GM10266 (cell line): ENCODE measurements around the gene MPO.

ENCODE experiments used
- DNase-seq: peaks from one replicate; pipeline ENCODE4 v3.0.0; 2012; ENCODE audit errors: extremely low spot score
- TF ChIP-seq, protein P1 (sequence below): IDR thresholded peaks from 2 replicates; pipeline ENCODE4 v1.5.1; 2012; ENCODE audit warnings: mild to moderate bottlenecking, low read depth; ENCODE audit not compliant: control insufficient read depth, insufficient read depth; ENCODE audit errors: missing control alignments

Gene MPO

DNA sequence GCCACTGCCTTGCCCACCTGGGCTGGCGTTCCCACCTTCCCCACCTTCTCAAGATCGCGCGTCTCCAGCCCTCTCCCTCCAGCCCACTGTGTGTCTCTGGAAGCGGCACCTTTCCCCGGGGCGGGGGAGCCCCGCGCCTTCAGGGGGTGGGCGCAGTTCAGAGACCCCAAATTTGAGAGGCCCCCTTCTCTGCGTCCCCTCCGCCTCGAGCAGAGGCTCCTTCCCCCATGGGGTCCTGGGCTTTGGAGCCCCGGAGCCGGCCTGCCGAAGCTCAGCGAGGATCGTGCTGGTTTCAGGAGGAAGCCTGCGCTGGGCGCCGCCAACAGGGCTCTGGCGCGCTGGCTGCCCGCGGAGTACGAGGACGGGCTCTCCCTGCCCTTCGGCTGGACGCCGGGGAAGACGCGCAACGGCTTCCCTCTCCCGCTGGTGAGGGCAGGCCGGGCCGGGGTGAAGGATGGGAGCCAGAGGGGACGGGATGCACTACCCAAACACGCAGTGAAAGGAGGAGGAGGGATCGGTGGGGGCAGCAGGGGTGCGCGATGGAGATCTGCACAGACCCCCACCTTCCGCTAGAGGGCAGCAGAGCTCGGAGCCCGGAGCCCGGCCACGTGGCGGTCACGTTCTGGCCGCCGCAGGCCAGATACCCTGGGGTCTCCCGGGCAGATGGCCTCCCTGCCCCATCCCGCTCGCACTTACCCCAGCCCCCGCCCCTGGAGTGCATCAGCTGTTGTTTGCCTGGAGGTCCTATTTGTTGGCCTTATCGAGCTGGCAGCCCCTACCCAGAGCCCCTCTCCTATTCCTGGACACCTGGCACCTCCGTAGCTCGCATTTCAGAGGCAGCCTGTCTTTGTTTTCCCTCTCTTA, 31.2 kb downstream of the MPO start:
- TF ChIP-seq, protein P1, sequence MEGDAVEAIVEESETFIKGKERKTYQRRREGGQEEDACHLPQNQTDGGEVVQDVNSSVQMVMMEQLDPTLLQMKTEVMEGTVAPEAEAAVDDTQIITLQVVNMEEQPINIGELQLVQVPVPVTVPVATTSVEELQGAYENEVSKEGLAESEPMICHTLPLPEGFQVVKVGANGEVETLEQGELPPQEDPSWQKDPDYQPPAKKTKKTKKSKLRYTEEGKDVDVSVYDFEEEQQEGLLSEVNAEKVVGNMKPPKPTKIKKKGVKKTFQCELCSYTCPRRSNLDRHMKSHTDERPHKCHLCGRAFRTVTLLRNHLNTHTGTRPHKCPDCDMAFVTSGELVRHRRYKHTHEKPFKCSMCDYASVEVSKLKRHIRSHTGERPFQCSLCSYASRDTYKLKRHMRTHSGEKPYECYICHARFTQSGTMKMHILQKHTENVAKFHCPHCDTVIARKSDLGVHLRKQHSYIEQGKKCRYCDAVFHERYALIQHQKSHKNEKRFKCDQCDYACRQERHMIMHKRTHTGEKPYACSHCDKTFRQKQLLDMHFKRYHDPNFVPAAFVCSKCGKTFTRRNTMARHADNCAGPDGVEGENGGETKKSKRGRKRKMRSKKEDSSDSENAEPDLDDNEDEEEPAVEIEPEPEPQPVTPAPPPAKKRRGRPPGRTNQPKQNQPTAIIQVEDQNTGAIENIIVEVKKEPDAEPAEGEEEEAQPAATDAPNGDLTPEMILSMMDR: peak; percentile 90
- peak; percentile 90 for DNase-seq

DNA sequence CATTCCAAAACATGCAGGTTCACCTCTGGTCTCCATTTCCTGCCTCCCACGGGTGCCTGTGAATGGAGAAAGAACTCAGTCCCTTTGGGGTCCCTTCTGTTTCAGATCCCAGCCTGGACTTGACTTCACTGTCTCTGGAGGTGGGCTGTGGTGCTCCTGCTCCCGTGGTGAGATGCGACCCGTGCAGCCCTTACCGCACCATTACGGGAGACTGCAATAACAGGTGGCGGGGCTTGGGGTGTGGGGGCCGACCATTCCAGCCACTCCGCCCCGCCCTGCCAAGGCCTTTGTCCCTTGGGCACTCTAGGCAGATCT, 31.8 kb downstream of the MPO start:
- DNase-seq: no peak
- TF ChIP-seq, protein P1: no peak

DNA sequence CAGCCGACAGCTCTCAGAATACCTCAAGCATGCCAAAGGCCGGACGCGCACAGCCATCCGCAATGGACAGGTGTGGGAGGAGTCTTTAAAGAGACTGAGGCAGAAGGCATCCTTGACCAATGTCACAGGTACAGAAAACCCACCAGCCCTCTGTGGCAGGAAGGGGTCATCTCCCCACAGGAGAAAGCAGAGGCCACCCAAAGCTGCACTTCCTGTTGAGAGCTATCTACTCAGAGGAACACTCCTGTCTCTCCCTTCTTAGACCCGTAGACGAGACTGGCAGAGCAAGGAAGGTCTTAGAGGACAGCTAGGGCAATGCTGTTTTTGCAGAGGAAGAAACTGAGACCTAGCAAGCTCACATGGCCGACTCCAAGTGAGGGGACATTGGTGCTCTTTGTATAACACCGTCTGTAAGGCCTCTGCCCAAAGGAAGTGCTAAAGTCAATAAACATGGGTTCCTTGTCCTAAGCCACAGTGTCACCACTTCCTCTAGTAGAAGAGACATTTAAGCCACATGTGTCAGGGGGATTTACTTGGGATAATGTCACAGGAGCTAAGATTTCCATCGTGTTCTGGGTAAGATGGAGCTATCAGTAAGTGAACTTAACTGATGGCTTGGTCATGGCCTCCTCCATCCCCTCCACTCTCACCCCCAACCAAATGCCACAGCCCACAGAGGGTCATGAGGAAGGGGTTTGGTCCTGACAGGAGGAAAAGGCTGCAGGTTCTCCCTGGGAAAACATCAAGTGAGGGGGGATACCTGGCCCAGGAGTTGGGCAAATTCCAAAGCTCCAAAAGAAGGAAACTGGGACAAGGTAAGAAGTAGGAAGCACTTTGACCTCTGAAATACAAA, 33.0 kb downstream of the MPO start:
- DNase-seq: no peak
- TF ChIP-seq, protein P1: no peak

DNA sequence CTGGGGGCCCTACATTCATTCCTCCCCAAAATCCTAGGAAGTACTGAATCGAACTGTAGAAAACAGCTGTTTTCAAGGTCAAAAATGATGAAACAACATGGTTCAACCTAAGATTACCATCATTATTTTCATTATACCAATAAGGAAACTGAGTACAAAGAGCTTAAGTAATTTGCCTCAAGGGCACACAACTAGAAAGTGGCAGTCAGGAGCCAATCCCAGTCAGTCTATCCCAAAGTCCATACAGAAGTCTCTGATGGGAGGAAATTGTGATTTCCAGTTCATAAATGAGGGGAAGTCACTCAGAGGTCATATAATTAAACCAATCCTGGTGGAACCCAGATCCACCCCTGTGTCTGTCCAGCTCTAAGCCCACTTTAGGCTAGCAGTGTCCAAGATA, 34.0 kb downstream of the MPO start:
- no peak for DNase-seq
- TF ChIP-seq, protein P1: no peak

DNA sequence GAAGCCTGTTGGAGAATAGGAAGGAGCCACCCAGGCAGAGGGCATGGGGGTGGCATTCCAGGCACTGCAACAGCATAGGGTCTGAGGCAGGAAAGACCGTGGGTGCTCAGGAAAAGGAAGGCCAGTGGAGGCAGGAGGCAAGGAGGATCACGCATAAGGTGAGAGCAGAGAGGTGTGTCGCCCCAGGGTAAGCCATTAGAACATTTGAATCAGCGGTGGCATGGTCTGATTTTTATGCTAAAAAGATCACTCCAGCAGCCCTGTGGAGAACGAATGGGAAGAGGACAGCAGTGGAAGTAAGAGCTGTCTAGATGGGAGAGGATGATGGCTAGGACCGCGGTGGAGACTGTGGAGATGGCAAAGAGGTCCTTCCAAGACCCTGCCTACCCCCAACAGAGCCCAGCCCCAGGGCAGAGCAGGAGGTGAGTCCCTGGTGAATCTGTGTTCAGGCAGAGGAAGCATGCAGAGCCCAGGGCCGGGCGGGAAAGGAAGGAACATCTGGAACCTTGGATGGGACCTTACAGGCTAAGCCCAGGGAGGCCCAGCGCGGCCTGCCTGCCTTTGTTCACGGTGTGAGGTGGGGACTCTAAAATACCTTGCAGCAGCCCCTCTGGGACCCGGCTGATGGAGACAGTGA, 34.5 kb downstream of the MPO start:
- TF ChIP-seq, protein P1: no peak
- DNase-seq: no peak

DNA sequence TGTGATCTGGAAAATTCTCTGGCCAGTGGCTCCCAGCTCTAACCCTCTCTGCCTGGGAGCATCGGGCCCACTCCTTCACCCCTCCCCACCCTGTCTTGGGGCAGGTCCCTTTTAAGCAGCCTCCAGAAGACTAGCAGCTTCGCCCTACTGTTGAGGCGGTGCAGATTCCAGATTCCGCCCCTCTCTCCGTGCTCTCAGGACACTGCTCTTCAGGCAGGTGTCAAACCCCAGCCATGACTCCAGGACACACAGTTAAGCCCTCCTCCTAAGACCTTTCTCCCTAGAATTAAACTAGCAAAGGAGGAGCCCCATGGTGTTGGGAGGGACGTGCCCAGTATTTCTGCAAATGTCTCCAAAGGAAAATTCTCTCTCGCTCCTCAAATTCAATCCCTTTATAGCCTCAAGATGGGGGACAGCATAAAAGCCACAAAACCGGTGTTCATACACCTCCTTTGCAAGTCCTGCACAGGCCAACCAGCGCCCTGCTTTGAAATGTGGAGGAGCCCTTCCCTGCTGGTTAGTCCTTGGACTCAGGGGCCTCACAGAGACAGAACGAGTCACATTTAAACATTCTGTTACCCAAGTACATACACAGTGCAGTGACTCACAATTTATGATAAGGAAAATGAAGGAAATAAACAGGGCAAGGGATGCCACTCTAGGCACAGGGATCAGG, 35.2 kb downstream of the MPO start:
- DNase-seq: no peak
- TF ChIP-seq, protein P1: no peak

DNA sequence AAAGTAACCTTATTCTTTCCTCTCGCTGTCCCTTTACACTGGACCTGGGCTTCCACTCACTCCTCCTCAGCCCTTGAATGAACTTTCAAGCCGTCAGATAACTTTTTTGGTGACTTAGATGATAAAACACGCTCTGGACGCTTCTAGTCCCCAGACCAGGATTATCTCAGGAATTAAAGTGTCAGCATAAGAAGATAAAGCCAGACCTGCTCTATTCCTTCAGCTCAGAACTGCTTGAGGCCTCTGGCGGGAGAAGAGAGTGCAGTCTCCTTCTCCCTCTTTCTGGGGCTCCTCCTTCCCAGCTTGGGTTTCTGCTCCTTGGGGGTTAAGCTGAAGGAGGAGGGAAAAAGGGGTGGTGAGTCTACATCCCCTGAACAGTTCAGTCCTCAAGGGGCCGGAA, 35.8 kb downstream of the MPO start:
- no peak for DNase-seq
- TF ChIP-seq, protein P1: no peak
